ENCODE measurements around the gene DLX4.

GRCh38 chr17:49985310-49985990, 16.5 kb downstream of the DLX4 start:
- no peak for TF ChIP-seq POLR2AphosphoS5 (IDR thresholded peaks at IDR 0.05; ENCODE audit: insufficient read depth in 1 of 2, low read depth in 1 of 2)
- TF ChIP-seq CTCF (IDR thresholded peaks at IDR 0.05): no peak
- no peak for TF ChIP-seq POLR2A (IDR thresholded peaks at IDR 0.05)

All from vagina (tissue), 2 donors.